Activated CD4-positive, alpha-beta T cell treated with anti-CD3 and anti-CD28 coated beads, Interleukin-10, Interleukin-2, amounts not matched to agents 100 ng/mL and 50 ng/mL, durations not matched to agents 16 hours and 8 hours (primary cell): ENCODE data around the gene LSAMP.

ENCODE experiments used
- DNase-seq: peaks from one replicate; pipeline ENCODE4 v3.0.0-alpha.2; 2020

Gene LSAMP

GRCh38 chr3:115927197-115927596 is 518.1 kb downstream of the LSAMP start:
- DNase-seq: no peak

- DNase-seq: no peak
Measured at GRCh38 chr3:115922681-115923347, 522.5 kb downstream of the LSAMP start.

- DNase-seq: no peak
Measured at GRCh38 chr3:115921711-115922110, 523.6 kb downstream of the LSAMP start.

- DNase-seq: no peak
Measured at GRCh38 chr3:115918900-115919299, 526.4 kb downstream of the LSAMP start.

- DNase-seq: no peak
Measured at GRCh38 chr3:115916866-115917265, 528.4 kb downstream of the LSAMP start.

- no peak for DNase-seq
Measured at GRCh38 chr3:115915061-115915460, 530.2 kb downstream of the LSAMP start.

- DNase-seq: no peak
Measured at GRCh38 chr3:115913069-115913686, 532.1 kb downstream of the LSAMP start.

GRCh38 chr3:115912372-115912771 is 532.9 kb downstream of the LSAMP start:
- no peak for DNase-seq

- no peak for DNase-seq
Measured at GRCh38 chr3:115905871-115906270, 539.4 kb downstream of the LSAMP start.

GRCh38 chr3:115903843-115904242 is 541.4 kb downstream of the LSAMP start:
- peak; percentile 23 for DNase-seq

- DNase-seq: no peak
Measured at GRCh38 chr3:115901008-115901407, 544.3 kb downstream of the LSAMP start.

GRCh38 chr3:115899535-115899934 is 545.8 kb downstream of the LSAMP start:
- DNase-seq: no peak

- no peak for DNase-seq
Measured at GRCh38 chr3:115898656-115899410, 546.5 kb downstream of the LSAMP start.

- DNase-seq: no peak
Measured at GRCh38 chr3:115891006-115891636, 554.2 kb downstream of the LSAMP start.

GRCh38 chr3:115890579-115890978 is 554.7 kb downstream of the LSAMP start:
- DNase-seq: no peak

- DNase-seq: no peak
Measured at GRCh38 chr3:115885621-115886020, 559.7 kb downstream of the LSAMP start.

GRCh38 chr3:115877615-115877899 is 567.7 kb downstream of the LSAMP start:
- no peak for DNase-seq

- no peak for DNase-seq
Measured at GRCh38 chr3:115876876-115877614, 568.2 kb downstream of the LSAMP start.

- DNase-seq: no peak
Measured at GRCh38 chr3:115875460-115875859, 569.8 kb downstream of the LSAMP start.

GRCh38 chr3:115871735-115872134 is 573.6 kb downstream of the LSAMP start:
- DNase-seq: no peak

GRCh38 chr3:115864911-115865310 is 580.4 kb downstream of the LSAMP start:
- no peak for DNase-seq

GRCh38 chr3:115862849-115863248 is 582.4 kb downstream of the LSAMP start:
- no peak for DNase-seq

- DNase-seq: no peak
Measured at GRCh38 chr3:115862099-115862498, 583.2 kb downstream of the LSAMP start.
